B cell (primary cell): ENCODE measurements around the gene RNF213. TPM values are rescaled to one million over a fixed set of nuclear protein-coding genes. Genes with fewer than 3 reads are reported as not detected.
A peak's percentile ranks its signal among the peaks of the same experiment; 100 is the strongest.

Experiments
- ATAC-seq: fragments of 200-7000 bp; cut with Tn5 transposase; one replicate; pipeline ENCODE4 v1.10.0; 2021; ENCODE audit warnings: low read depth, mild to moderate bottlenecking, moderate number of reproducible peaks, moderate library complexity
- CTCF ChIA-PET: fragments of 350-600 bp; sonication (Branson Sonifier 250); formaldehyde crosslinking; loops from one replicate; lab custom pipeline; 2021; ENCODE audit warnings: antibody characterized with exemption, inconsistent platforms; lab: Charles Lee
- POLR2A ChIA-PET: fragments of 350-600 bp; sonication (Branson Sonifier 250); formaldehyde crosslinking; loops from one replicate; lab custom pipeline; 2021; ENCODE audit warnings: antibody characterized with exemption; lab: Charles Lee
- DNase-seq: peaks from one replicate; pipeline ENCODE4 v3.0.0; 2013
- H2AFZ ChIP-seq: 2 replicates; pipeline ENCODE4 v1.6.1; 2012; ENCODE audit warnings: mild to moderate bottlenecking, low read depth, low read length; ENCODE audit not compliant: insufficient read depth, poor library complexity, severe bottlenecking
- H3K27ac ChIP-seq, 2 donors: 1 replicate in 1 of 2; 2 replicates in 1 of 2; pipeline ENCODE4 v1.5.1; 2012 to 2013; ENCODE audit warnings: low read length in 2 of 2, mild to moderate bottlenecking in 2 of 2, moderate library complexity in 1 of 2
- H3K27me3 ChIP-seq, 4 experiments: fragments of 200-600 bp in 1 of 4; sonication (generic) in 1 of 4; replicated peaks in 1 of 4; 1 replicate in 2 of 4; 2 replicates in 2 of 4; pipeline versions ENCODE4 v1.6.1 to v1.7.0; 2013 to 2016; ENCODE audit warnings: low read length in 3 of 4, mild to moderate bottlenecking in 2 of 4, mixed read lengths in 1 of 4, moderate library complexity in 1 of 4; ENCODE audit not compliant: insufficient read depth in 4 of 4, control insufficient read depth in 3 of 4; ENCODE audit errors: control extremely low read depth in 1 of 4
- H3K36me3 ChIP-seq, 2 experiments: replicated peaks in 1 of 2; 1 replicate in 1 of 2; 2 replicates in 1 of 2; pipeline versions ENCODE4 v1.6.1 to v1.7.1; 2013; ENCODE audit warnings: low read length in 1 of 2; ENCODE audit not compliant: insufficient read depth in 2 of 2, control insufficient read depth in 1 of 2; ENCODE audit errors: control extremely low read depth in 1 of 2, extremely low read depth in 1 of 2
- H3K4me1 ChIP-seq, 2 donors: fragments of 200-600 bp in 1 of 2; sonication (generic) in 1 of 2; 1 replicate in 1 of 2; 2 replicates in 1 of 2; pipeline versions ENCODE4 v1.5.1 to v1.6.1; 2013 to 2017; ENCODE audit warnings: low read length in 2 of 2; ENCODE audit not compliant: control insufficient read depth in 2 of 2, insufficient read depth in 2 of 2
- H3K4me2 ChIP-seq: replicated peaks from 2 replicates; pipeline ENCODE3; 2012; ENCODE audit warnings: mild to moderate bottlenecking, low read depth, low read length; ENCODE audit not compliant: poor library complexity, severe bottlenecking
- H3K4me3 ChIP-seq, 5 experiments: fragments of 200-600 bp in 1 of 5; sonication (generic) in 1 of 5; 1 replicate in 3 of 5; 2 replicates in 2 of 5; pipeline versions ENCODE4 v1.5.1 to v1.7.0; 2011 to 2016; ENCODE audit warnings: low read length in 4 of 5, mild to moderate bottlenecking in 4 of 5, low read depth in 2 of 5, control low read depth in 1 of 5, moderate library complexity in 1 of 5; ENCODE audit not compliant: insufficient read depth in 1 of 5; ENCODE audit errors: control extremely low read depth in 1 of 5, extremely low read depth in 1 of 5
- H3K79me2 ChIP-seq: fragments of 200-600 bp; sonication (generic); one replicate; pipeline ENCODE4 v1.6.0; 2016; ENCODE audit warnings: low read length; ENCODE audit not compliant: control insufficient read depth, insufficient read depth
- H3K9ac ChIP-seq: fragments of 200-600 bp; sonication (generic); 2 replicates; pipeline ENCODE4 v1.6.1; 2017; ENCODE audit warnings: mild to moderate bottlenecking, low read length, moderate library complexity
- H3K9me3 ChIP-seq, 3 donors: one replicate each; pipeline versions ENCODE4 v1.6.1 to v1.7.1; 2013; ENCODE audit warnings: low read length in 2 of 3; ENCODE audit not compliant: control insufficient read depth in 2 of 3, insufficient read depth in 1 of 3; ENCODE audit errors: control extremely low read depth in 1 of 3
- H4K20me1 ChIP-seq: 2 replicates; pipeline ENCODE4 v1.6.0; 2012; ENCODE audit warnings: mild to moderate bottlenecking, low read length; ENCODE audit not compliant: insufficient read depth, control insufficient read depth, poor library complexity, severe bottlenecking
- H3K27ac Mint-ChIP-seq: one replicate; pipeline ENCODE4 v1.8.0; 2021; ENCODE audit warnings: mixed read lengths
- H3K27me3 Mint-ChIP-seq: one replicate; pipeline ENCODE4 v1.8.0; 2021; ENCODE audit warnings: mixed read lengths
- H3K4me1 Mint-ChIP-seq: one replicate; pipeline ENCODE4 v1.8.0; 2021; ENCODE audit warnings: mixed read lengths
- H3K4me3 Mint-ChIP-seq: one replicate; pipeline ENCODE4 v1.8.0; 2021; ENCODE audit warnings: mixed read lengths
- H3K9me3 Mint-ChIP-seq: one replicate; pipeline ENCODE4 v1.8.0; 2022; ENCODE audit warnings: mixed read lengths; ENCODE audit not compliant: insufficient read depth
- EZH2 ChIP-seq: IDR thresholded peaks from 2 replicates; pipeline ENCODE4 v1.6.1; 2012; ENCODE audit warnings: borderline replicate concordance, low read depth, mild to moderate bottlenecking, moderate library complexity, low read length; ENCODE audit not compliant: insufficient read depth, poor library complexity, severe bottlenecking
- WGBS: methylation state at CpG from one replicate; pipeline ENCODE4 v1.1.5; 2013; ENCODE audit warnings: missing lambda C conversion rate; ENCODE audit not compliant: insufficient coverage; 5-methylcytosine and 5-hydroxymethylcytosine counted together
- intact Hi-C: fragments of 100-400 bp; cut with micrococcal nuclease; formaldehyde crosslinking; loops from one replicate; pipeline ENCODE4 v1.10.0; 2022
- polyA plus RNA-seq: library from polyadenylated mRNA; depleted of rRNA; stranded (reverse); fragments of >200 nt; gene quantifications from 2 replicates; pipeline ENCODE4 v1.2.3, GENCODE V29; 2012
- total RNA-seq, 2 donors: library from RNA; stranded (reverse); fragments of 120-200 nt in 1 of 2; gene quantifications; 1 replicate in 1 of 2; 2 replicates in 1 of 2; pipeline versions ENCODE4 v1.2.3 to v1.2.4, GENCODE V29; 2013 to 2022
- TF ChIP-seq, protein P1 (sequence below): fragments of 200-600 bp; IDR thresholded peaks from one replicate; pipeline ENCODE4 v1.8.0; 2022; ENCODE audit warnings: antibody characterized with exemption, mild to moderate bottlenecking

Gene RNF213
- total and polyA plus RNA-seq, 2 donors (not counting 1 experiment from before 2014, with no cell fraction given), result 121 to 287 TPM

DNA sequence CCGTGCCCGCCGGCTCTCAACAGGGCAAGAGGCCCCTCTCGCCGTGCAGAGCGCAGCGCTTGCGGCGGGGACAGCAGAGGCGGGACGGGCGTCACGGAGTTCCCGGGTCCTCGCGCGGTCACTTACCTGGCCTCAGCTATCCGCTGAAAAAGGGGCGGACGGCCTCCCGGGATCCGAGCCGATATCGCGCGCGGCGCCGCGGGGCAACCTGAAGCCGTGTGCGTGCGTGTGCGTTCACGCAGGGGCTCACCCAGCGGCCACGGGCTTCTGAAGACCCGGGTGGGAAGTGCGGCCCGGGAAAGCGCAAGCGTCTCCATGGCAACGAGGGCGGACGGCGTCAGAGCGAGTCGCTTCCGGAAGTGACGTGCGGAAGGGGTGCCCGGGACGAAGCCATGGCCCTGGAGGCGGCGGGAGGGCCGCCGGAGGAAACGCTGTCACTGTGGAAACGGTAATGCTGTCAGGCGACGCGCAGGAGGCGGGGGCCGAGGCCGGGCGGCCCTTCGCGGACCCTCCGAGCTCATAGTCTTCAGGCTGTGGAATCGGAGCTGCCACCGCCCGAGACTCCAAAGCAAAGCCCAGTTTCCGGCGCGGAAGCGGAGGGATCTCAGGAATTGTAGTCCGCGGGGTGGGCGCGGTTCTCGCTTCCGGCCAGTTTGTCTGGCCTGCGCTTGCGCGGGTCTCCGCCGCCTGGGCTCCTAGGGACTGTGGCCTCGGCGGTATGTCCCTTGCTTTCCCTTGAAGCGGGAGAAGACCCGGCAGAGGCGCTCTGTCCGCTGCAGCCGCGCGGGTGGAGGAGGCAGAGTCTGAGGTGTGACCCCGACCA is 154.4 kb downstream of the RNF213 start, which contains the start of gene ENDOV:
Gene ENDOV, plus strand, starts transcription at position 365 of the 823 bp plus-strand sequence. Its CDS starts 28 bp downstream, at position 393.
- Mint-ChIP-seq H3K9me3 (no peaks in the 10 kb centered on the region), H3K27ac (peak within 1 kb of the TSS; percentile 91), H3K27me3 (peaks cover 21% of the 10 kb centered on the region), H3K4me1 (peaks cover 24% of the 10 kb centered on the region), H3K4me3 (peak within 1 kb of the TSS; percentile 89)
- under 1% methylated on average over 97 of the region's 97 CpGs for WGBS
- Histone ChIP-seq H3K4me1 (peaks cover 14 to 20% of the 10 kb centered on the region in 2 donors), H3K9me3 (no peaks in the 10 kb centered on the region), H3K9ac (peak within 1 kb of the TSS; percentile 81), H3K4me3 (peak within 1 kb of the TSS; percentile 36 to 97 (median 82)), H3K27ac (peak within 1 kb of the TSS; percentile 60 to 81), H3K27me3 (peaks cover 0 to 9% (median 2%) of the 10 kb centered on the region in 4 experiments), H3K36me3 (peaks cover 0 to 10% of the 10 kb centered on the region in 2 experiments), H3K79me2 (peaks cover 23% of the 10 kb centered on the region), H3K4me2 (peak within 1 kb of the TSS; percentile 88), H4K20me1 (no peaks in the 10 kb centered on the region), H2AFZ (peak within 1 kb of the TSS; percentile 84)
- ATAC-seq (peak; percentile 93), DNase-seq (peak; percentile 98)
- no peak for TF ChIP-seq EZH2
- TF ChIP-seq, protein P1, sequence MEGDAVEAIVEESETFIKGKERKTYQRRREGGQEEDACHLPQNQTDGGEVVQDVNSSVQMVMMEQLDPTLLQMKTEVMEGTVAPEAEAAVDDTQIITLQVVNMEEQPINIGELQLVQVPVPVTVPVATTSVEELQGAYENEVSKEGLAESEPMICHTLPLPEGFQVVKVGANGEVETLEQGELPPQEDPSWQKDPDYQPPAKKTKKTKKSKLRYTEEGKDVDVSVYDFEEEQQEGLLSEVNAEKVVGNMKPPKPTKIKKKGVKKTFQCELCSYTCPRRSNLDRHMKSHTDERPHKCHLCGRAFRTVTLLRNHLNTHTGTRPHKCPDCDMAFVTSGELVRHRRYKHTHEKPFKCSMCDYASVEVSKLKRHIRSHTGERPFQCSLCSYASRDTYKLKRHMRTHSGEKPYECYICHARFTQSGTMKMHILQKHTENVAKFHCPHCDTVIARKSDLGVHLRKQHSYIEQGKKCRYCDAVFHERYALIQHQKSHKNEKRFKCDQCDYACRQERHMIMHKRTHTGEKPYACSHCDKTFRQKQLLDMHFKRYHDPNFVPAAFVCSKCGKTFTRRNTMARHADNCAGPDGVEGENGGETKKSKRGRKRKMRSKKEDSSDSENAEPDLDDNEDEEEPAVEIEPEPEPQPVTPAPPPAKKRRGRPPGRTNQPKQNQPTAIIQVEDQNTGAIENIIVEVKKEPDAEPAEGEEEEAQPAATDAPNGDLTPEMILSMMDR, result no peak
- POLR2A ChIA-PET, result interaction anchor here (1.4 kb wide), 1 partner anchor 12 kb away, joined by 10 read pairs; no protein-coding TSS in a partner anchor
- intact Hi-C loops, result loop anchor here (1.0 kb wide), 2 partner anchors 39 to 824 kb away; partner anchors contain the start of genes NDUFAF8 and TEPSIN
- CTCF ChIA-PET, result interaction anchor here (1.0 to 1.2 kb wide), 3 partner anchors 12 to 418 kb away, joined by 3 to 4 read pairs (median 3); no protein-coding TSS in a partner anchor
